GM19324 (cell line): ENCODE results near the gene NUDT14.

Source experiments
- ATAC-seq: cut with Tn5 transposase; IDR thresholded peaks from one replicate; pipeline ENCODE4 v1.9.1; 2021; ENCODE audit warnings: mild to moderate bottlenecking, moderate library complexity; ENCODE audit not compliant: unreplicated experiment, low FRiP score

Gene NUDT14

DNA sequence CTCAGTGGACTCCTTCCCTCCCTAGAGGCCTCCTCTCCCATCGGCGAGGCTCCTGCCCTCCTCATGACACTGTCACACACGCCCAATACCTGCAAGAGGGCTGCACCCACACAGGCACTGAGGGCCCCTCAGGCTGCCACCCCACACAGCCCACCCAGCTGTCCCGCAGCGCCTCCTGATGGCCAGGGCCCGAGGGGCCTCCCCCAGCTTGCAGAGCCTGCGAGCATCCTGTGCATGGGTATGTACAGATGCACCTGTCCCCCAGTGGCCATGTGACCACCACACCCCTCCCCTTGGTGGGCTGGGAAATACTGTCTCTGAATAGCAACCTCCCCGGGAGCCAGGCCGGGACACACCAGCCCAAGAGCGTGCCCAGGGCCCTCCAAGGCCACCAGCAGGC is 19.0 kb upstream of the NUDT14 start:
- no peak for ATAC-seq

- ATAC-seq = no peak
These were observed 18.0 kb upstream of the NUDT14 start for GRCh38 chr14:105199093-105199492.

DNA sequence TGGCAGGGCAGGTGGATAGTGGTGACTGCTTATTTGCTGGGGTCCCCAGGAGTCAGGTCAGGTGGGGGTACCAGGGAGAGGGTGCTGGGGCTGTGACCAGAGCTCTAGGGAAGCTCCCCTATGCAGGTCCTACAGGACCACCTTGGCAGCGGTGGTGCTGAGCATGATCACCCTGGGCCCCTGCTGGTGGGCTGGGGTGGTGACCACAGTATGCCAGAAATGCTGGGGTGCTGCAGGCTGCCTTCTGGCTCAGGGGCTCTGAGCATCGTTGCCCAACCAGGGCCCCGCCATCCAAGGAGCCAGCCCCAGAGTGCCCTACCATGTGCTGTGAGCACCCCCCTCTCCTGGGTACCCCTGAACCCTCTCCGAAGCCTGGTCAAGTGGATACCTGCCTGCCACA is 17.5 kb upstream of the NUDT14 start:
- ATAC-seq = no peak

DNA sequence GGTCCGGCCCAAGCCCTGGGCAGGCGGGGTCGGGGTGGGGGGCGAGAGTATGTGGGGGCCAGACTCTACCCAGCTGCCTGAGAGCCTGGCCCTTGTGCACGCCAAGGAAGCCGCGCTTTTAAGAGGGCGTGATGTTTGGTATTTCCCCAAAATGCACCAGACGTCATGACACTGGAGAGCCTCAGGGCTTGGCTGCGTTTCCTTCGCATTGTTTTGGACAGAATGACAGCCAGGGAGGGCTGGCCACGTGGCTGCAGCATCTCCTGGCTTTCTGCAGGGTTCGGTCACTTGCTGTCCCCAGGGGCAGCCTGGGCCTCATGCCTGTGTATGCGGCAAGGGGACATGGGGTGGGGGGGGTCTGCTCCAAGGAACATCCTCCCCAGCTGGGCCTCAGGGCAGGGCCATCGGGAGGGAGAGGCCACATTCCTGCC is 16.1 kb upstream of the NUDT14 start:
- no peak for ATAC-seq

DNA sequence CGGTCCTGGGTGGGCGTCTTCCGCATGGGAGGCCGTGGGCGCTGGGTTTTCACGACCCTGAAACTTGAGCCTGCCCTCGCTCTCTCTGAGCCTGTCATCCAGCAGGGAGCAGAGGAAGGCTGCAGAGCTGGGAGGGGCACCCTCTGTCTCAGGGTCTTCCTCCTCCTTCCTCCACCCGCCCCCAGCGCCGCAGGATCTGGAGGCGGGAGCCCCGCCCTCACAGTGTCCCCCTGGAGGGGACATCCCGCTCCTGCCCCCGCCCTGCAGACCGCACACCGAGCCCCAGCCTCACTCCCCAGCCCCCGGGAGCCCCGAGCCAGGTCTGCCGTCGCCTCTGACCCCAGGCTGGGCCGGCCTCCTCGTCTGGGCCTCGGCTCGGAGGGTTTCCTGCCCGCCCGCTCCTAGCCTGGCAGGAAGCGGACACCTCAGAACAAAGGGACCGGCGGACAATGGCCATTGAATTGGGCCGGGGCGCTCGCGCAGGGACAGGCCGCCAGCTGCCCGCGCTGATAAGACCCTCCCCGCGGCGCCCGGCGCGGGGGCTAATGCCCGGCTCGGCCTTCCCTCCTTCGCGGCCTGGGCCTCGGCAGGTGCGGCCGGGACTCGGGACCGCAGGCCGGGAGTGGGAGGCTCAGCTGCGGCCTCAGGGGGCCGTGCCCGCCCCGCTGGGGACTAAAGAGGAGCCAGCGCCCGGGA is 15.3 kb upstream of the NUDT14 start:
- no peak for ATAC-seq

- no peak for ATAC-seq
These were observed 14.6 kb upstream of the NUDT14 start for GRCh38 chr14:105195522-105196264.

DNA sequence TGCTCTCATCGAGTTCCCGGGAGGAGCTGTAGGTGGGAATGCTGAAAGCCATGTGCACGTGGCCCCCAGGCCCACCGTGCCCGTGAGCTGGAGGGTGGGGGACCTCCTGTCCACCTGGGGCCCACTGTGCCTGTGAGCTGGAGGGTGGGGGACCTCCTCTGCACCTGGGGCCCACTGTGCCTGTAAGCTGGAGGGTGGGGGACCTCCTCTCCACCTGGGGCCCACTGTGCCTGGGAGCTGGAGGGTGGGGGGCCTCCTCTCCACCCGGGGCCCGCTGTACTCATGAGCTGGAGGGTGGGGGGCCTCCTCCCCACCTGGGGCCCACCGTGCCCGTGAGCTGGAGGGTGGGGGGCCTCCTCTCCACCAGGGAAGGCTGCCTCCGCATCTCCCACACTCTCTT is 13.9 kb upstream of the NUDT14 start:
- ATAC-seq = no peak

- no peak for ATAC-seq
These were observed 13.0 kb upstream of the NUDT14 start for GRCh38 chr14:105193916-105194782.

DNA sequence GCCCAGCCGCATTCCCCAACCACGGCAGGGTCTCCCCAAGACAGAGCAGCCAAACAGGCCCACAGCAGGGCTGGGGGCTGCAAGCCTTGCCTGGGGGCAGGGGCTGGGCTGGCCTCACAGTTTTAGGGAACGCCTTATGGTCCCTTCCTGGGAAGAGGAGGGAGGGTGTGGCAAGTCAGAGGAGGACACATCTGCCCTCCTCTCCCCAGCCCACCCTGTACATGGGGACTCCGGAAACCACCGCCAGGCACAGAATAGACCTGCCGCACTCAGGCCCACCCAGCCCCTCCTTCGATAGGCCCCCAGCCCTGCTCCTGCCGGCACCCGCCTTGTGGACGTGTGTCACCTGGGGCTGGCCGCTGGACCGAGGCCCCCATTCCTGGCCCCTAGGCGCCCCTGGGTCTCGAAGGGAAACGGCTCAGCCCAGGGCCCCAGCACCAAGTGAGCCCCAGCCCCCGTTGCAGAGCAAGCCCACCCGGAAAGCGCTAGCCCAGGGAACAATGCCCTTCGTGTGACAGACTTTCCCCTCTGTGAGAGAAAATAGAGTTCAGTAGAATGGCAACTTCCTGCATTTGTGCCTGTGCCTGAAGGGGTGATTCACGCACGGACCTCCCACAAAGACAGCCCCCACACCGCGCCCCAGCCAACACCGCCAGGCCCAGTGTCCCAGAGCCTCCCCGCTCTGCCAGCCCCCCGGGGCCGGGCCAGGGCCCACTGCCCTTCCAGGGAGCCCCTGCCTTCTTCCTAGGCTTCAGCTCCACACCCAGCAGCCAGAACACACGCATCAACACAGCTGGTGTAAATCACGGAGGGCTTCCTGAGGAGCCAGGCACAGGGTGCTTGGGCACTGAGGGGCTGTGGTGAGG is 12.0 kb upstream of the NUDT14 start:
- ATAC-seq = no peak

- no peak for ATAC-seq
These were observed 6.9 kb upstream of the NUDT14 start for GRCh38 chr14:105187935-105188524.

DNA sequence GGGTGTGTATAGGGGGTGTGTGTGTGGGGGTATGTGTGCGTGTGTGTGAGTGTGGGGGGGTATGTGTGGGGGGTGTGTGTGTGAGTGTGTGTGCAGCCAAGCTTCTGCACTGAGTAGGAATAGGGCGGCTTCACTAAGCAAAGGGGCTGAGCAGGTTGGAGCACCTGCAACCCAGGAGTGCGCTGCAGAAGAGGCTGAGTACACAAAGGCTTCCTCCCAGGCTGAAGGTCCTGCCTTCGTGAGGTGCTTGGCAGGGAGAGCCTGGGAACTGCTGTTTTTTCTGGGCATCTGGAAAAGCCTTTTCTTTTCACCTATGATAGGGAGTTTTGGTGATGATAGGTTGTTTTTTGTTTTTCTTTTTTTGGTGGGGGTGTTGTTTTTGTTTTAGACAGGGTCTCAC is 6.0 kb upstream of the NUDT14 start:
- ATAC-seq = no peak

DNA sequence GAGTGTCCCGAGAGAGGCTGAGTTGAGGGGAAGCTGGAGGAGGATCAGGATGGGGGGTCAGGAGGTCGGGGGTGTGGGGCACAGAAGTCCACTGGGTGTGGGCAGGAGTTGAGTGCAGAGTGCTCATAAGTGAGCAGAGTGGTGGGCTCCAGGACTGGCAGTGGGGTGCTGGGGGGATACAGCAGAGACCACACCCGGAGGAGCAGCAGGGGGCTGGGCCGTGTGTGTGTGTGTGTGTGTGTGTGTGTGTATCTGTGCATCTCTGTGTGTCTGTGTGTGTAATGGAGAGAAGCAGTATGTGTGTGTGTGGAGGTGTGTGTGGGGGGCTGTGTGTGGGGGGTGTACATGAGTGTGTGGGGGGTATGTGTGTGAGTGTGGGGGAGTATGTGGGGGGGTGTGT is 4.9 kb upstream of the NUDT14 start:
- no peak for ATAC-seq

- ATAC-seq = no peak
These were observed 3.9 kb upstream of the NUDT14 start for GRCh38 chr14:105185001-105185400.

- ATAC-seq = no peak
These were observed 3.3 kb upstream of the NUDT14 start for GRCh38 chr14:105184461-105184860.

DNA sequence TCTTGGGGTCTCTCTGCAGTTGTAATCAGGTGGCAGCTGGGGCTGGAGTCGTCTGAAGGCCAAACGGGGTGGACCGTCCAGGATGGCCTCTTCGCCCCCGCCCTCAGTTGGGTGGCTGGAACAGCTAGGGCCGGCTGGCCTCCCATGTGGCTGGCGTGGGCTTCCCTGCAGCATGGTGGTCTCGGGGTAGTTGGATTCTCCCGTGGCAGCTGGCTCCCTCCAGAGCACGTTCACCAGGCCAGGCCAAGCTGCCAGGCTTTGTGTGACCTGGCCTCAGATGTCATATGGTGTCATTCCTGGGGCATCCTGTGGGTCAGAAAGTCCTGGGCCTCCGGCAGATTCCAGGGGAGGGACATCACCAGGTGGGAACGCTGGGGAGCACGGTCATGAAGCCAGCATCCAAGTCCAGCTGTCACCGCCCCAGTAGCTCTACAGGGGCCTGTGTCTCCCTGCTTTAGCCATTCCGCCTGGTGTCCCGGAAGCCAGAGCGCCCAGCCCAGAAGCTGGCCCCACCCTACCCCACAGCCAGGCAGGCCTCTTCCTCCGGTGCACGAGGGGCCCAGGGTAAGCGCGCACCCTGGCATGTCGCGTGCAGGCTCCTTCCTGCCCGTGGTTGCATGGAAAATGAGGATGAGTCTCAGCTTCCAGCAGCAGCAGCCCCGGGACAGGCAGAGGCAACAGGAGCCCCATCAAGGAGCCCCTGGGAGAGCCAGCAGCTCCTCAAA is 1.3 kb upstream of the NUDT14 start:
- no peak for ATAC-seq

DNA sequence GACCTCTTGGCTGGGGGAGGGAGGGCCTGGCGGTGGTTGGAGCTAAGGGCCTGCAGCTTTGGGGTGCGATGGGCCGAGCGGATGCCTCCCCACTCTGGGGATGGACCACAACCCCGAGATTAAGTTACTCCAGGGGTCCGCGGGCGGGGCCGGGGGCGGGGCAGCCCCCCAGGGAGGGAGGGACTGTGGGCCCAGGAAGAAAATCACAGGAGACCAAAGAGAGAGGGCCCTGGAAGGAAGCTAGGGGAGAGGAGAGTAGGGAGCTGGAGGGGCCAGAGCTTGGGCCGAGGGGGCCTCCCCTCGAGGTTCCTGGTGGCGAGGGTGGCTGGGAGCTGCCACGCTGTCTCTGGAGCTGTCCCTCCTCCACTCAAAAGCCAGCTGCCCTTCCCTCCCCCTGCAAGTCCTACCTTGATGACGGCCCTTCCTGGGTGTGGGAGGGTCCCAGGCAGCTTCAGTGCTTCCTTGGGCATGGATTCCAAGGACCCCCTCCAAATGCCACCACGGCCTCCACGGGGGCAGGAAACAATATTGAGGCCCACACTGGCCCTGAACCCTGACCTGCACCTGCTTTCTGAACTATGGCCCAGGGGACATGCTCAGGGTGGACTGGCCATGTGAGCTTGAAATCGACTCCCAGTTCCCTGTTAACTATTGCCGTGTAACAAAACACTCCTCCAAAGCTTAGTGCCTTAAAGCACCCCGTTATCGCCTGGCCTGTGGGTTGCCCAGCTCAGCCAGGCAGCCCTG is 610 bp upstream of the NUDT14 start:
- ATAC-seq = no peak

DNA sequence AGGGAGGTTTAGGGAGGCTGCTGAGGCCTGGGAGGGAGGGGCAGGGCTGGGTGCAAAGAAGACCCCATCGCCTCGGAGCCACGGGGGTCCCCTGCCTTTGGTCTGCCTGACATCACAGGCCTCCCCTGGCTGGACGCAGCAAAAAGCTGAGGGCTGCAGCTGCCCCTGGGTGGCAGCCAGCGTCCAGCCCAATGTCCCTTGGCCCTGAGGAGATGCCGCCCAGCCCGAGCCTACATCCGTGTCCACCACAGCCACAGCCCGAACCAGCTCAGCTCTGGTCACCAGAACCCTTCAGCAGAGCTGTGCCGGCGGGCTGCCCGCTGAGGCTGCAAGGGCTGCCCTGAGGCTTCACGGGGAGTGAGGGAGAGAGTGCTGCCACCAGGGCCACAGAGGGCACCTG is 1.9 kb downstream of the NUDT14 start:
- no peak for ATAC-seq

- ATAC-seq = no peak
These were observed 2.3 kb downstream of the NUDT14 start for GRCh38 chr14:105178868-105179140.
